ENCODE measurements around the gene PACRG. TPM values are rescaled to one million over a fixed set of nuclear protein-coding genes. Genes with fewer than 3 reads are reported as not detected.

PACRG gene
- polyA plus RNA-seq, 1 donor (not counting 4 experiments of a cell fraction or from before 2014, with no cell fraction given) = 0.31 TPM

DNA sequence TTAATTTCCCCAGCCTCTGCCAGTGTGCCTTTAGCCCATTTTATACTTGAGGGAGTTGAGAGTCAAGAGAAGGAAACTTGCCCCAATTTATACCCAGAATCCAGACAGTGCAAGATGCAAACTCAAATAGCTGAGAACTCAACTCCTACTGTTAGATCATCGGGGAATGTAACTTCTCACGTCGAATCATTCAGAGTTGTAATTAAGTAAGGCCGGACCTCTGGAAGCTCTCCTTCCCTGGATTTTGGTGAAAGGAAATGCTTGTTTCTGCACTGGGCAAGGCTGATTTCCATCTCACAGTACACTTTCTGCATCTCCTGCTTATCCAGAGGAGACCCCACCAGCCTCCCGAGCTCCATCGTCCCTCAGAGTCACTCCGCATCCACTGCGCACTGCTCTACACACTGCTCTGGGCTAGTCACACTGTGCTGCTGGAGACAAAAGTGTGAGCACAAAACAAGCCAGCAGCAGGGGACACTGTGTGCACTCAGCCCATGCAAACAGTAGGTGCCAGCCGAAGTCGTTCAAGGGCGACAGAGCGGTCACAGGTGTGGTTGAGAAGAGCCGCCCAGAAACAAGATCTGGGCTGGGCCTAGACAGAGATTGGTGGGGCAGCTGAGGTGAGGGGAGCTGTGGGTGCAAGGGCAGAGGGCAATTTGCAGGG lies 536.4 kb downstream of the PACRG start:
- H2AFZ ChIP-seq (ENCODE audit: control insufficient read depth, low read length) = no peak overlapping the region
- H3K9me1 ChIP-seq (ENCODE audit: control insufficient read depth, extremely low read depth, insufficient read depth, low read length) = no peaks in the 10 kb centered on the region
- DNase-seq (ENCODE audit: low read depth, low spot score) (no peak), FAIRE-seq (no peak)
- no peaks in the 10 kb centered on the region for H3K9me3 ChIP-seq (ENCODE audit: control insufficient read depth, low read depth, low read length)
- H3K27ac ChIP-seq (ENCODE audit: control insufficient read depth, insufficient read depth, low read length) = no peak overlapping the region
- TF ChIP-seq CTCF (optimal IDR thresholded peaks at IDR 0.05 in 1 of 3, IDR thresholded peaks at IDR 0.05 in 1 of 3, conservative IDR thresholded peaks at IDR 0.05 in 1 of 3; ENCODE audit: extremely low read depth in 1 of 3, insufficient read depth in 2 of 3, low read length in 3 of 3) = no peak
- no peak for TF ChIP-seq EZH2 (IDR thresholded peaks at IDR 0.05; ENCODE audit: low read length)
- H3K9ac ChIP-seq (ENCODE audit: control insufficient read depth, extremely low read depth, insufficient read depth, low read length) = no peak overlapping the region
- no peaks in the 10 kb centered on the region for H3K79me2 ChIP-seq (ENCODE audit: control insufficient read depth, insufficient read depth, low read length)
- H3K4me1 ChIP-seq (ENCODE audit: control insufficient read depth, extremely low read depth, insufficient read depth, low read length) = no peaks in the 10 kb centered on the region
- H3K4me3 ChIP-seq (ENCODE audit: control insufficient read depth in 2 of 3, extremely low read depth in 1 of 3, insufficient read depth in 2 of 3, low read depth in 1 of 3, low read length in 3 of 3) = no peak overlapping the region
- no peak overlapping the region for H3K4me2 ChIP-seq (ENCODE audit: control insufficient read depth, extremely low read depth, insufficient read depth, low read depth, low read length)
- H3K27me3 ChIP-seq (ENCODE audit: control insufficient read depth, extremely low read depth, insufficient read depth, low read length) = no peaks in the 10 kb centered on the region
- no peaks in the 10 kb centered on the region for H4K20me1 ChIP-seq (ENCODE audit: control insufficient read depth, extremely low read depth, insufficient read depth, low read length)
- H3K36me3 ChIP-seq (ENCODE audit: control insufficient read depth in 2 of 2, extremely low read depth in 1 of 2, insufficient read depth in 2 of 2, low read length in 2 of 2) = no peaks in the 10 kb centered on the region
- dilution Hi-C loops (cut with MboI; ENCODE audit: extremely low pct_ligation_motif_present, low sequenced_read_pairs) = no loop called here

DNA sequence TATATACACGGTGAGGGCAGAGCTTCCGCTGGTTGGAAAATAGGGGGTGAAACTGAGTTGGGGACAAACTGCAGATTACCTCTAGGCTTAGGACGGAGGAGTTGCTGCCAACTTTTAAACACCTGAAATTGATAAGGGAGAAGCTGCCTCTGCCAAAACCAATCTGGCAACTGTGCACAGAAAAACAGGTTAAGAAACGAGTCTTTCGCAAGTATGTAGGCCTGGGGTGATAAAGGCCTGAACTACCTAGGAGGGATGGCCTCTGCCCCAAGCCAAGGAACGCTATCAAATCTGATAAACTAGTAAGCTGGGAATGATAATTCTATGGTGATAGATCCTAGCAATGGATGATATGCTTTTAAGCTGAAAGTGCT lies 536.9 kb downstream of the PACRG start:
- H3K79me2 ChIP-seq (ENCODE audit: control insufficient read depth, insufficient read depth, low read length) = no peaks in the 10 kb centered on the region
- H3K27me3 ChIP-seq (ENCODE audit: control insufficient read depth, extremely low read depth, insufficient read depth, low read length) = no peaks in the 10 kb centered on the region
- H4K20me1 ChIP-seq (ENCODE audit: control insufficient read depth, extremely low read depth, insufficient read depth, low read length) = no peaks in the 10 kb centered on the region
- no peak overlapping the region for H3K9ac ChIP-seq (ENCODE audit: control insufficient read depth, extremely low read depth, insufficient read depth, low read length)
- no peaks in the 10 kb centered on the region for H3K36me3 ChIP-seq (ENCODE audit: control insufficient read depth in 2 of 2, extremely low read depth in 1 of 2, insufficient read depth in 2 of 2, low read length in 2 of 2)
- FAIRE-seq = no peak
- H3K27ac ChIP-seq (ENCODE audit: control insufficient read depth, insufficient read depth, low read length) = no peak overlapping the region
- DNase-seq (ENCODE audit: low read depth, low spot score) = no peak
- H3K4me1 ChIP-seq (ENCODE audit: control insufficient read depth, extremely low read depth, insufficient read depth, low read length) = no peaks in the 10 kb centered on the region
- H3K4me3 ChIP-seq (ENCODE audit: control insufficient read depth in 2 of 3, extremely low read depth in 1 of 3, insufficient read depth in 2 of 3, low read depth in 1 of 3, low read length in 3 of 3) = no peak overlapping the region
- dilution Hi-C loops (cut with MboI; ENCODE audit: extremely low pct_ligation_motif_present, low sequenced_read_pairs) = no loop called here
- TF ChIP-seq EZH2 (IDR thresholded peaks at IDR 0.05; ENCODE audit: low read length) (no peak), CTCF (optimal IDR thresholded peaks at IDR 0.05 in 1 of 3, IDR thresholded peaks at IDR 0.05 in 1 of 3, conservative IDR thresholded peaks at IDR 0.05 in 1 of 3; ENCODE audit: extremely low read depth in 1 of 3, insufficient read depth in 2 of 3, low read length in 3 of 3) (no peak)
- no peak overlapping the region for H2AFZ ChIP-seq (ENCODE audit: control insufficient read depth, low read length)
- H3K9me3 ChIP-seq (ENCODE audit: control insufficient read depth, low read depth, low read length) = no peaks in the 10 kb centered on the region
- no peak overlapping the region for H3K4me2 ChIP-seq (ENCODE audit: control insufficient read depth, extremely low read depth, insufficient read depth, low read depth, low read length)
- H3K9me1 ChIP-seq (ENCODE audit: control insufficient read depth, extremely low read depth, insufficient read depth, low read length) = no peaks in the 10 kb centered on the region
